NCI-H226 (cell line): ENCODE results near the gene PFN3.

Experiments used
- DNase-seq: peaks from one replicate; pipeline ENCODE4 v3.0.0-alpha.2; 2015

PFN3 gene

DNA sequence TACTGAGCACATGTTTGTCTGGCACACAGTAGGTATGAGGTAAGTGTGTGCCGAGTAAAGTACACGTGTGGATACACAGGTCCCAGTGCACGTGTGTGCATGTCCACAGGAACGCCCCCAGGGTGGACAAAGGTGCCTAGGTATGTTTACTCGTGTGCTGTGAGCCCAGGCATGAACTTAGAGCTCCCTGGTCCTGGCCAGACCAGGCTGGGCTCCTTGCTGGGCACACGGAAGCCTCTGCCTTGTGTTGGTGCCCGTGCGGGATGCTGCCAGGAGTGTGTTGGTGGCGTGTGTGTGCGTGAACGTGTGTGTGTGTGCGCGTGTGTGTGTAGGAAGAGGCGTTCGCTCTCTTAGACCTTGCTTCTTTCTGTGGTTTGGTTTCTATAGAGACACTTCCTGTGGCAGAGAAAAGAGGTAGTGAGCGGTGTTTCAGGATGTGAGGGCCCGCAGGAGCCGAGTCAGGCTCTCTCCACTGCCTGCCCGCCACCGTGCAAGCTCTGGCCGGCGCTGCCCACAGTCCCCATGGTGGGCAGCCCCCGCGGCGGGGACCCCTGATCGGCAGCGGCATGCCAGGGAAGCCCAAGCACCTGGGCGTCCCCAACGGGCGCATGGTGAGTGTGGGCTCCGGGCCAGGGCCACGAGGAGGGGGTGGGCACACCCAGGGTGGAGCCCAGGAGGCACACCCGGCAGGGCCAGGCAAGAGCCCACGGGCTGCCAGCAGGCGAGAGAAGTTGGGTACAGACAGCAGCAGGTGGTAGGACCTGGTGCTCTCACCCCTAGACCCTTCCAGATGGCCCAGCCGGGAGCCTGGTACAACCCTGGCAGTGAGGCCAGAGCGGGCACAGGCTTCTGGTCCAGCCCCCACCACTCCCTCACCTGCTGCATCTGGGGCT, 42.8 kb downstream of the PFN3 start, which contains the start of gene RGS14:
RGS14 (plus strand) TSS at position 466 of the 893 bp plus-strand sequence; CDS start at position 567, 101 bp downstream.
- peak; percentile 68 for DNase-seq

DNA sequence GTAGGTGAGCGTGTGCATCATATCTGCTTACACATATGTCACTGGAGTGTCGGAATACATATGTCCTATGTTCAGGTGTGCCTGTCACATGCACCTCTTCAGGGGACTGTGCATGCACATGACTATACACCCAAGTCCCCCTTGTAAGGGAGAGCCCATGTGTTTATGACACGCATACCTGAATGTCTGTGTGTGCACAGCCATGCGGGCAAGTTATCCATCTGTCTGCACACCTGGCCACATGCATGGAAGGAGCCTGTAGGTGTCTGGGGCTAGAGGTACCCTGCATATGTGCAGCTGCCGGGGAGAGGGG, 43.4 kb downstream of the PFN3 start:
- no peak for DNase-seq

DNA sequence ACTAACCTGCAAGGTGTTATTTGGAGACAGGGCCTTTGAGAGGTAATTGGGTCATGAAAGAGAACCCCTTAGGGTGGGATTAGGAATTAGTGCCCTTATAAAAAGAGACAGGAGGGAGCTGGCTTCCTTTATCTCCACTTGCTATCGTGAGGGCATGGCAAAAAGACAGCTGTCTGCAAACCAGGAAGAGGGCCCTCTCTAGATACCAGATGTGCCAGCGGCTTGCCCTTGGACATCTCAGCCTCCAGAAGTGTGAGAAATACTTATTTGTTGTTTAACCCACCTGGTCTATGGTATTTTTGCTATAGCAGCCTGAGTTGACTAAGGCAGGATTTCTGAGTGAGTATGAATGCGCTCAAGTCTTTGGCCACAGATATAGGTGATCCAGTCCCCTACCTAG, 43.7 kb downstream of the PFN3 start:
- DNase-seq, result no peak

DNA sequence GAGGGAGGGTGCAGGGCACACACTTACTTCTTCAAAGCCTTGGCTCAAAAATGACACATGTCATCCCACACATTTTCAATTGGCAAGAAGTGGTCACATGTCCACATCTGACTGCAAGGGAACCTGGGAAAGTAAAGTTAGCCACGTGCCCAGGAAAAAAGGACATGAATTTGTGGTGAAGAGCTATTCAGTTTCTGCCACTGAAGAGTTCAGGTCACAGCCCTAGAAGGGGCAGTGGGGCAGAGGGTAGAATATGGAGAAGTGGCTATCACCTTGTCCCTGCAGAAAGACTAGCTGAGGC, 44.6 kb downstream of the PFN3 start:
- no peak for DNase-seq

DNA sequence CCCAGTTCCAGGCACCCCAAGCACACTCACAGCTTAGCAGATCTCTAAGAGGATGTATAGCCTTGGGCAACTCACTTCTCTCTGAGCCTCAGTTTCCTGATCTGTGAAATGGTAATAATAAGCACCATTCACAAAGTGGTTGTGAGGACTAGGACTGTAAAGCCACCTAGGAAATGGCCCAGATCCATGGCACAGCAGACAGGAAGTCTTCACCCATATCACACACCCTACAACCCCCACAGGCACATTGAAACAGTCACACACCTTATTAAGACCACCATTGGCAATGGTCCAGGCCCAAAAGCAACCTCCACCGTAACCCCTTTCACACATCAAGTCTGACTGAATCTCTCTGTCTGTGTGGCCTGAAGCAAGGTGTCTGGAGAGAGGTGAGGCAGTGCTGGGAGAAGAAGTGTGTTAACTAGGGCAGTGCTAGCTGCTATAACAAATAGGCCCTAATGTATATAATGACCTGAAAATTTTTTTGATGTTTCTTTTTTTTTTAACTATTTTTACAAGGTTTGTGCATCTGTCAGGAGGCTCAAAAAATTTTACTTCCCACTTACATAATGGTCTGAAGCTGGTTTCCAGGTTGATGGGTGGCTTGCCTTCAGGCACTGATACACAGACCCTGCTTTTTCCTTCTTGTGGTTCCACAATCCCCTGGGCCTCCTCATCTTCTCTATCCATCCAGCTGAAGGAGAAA, 45.1 kb downstream of the PFN3 start:
- DNase-seq, result no peak

DNA sequence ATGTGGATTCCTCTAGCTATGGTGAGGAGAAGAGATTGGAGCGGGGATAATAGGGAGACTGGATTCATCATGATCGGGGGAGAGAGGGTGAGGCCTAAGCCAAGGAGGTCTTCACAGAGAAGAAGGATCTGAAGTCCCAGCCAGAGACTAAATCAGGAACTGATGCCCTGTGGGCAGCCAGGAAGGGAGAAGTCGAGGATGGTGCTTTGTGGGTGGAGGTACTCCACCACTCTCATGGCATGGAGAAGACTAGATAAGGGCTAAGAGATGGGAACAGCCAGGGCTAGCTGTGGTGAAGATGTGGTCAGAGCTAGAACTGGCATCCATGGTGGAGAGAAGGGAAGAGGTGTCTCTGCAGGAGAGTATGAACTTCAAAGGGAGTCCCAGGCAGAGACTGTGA, 45.8 kb downstream of the PFN3 start:
- no peak for DNase-seq

DNA sequence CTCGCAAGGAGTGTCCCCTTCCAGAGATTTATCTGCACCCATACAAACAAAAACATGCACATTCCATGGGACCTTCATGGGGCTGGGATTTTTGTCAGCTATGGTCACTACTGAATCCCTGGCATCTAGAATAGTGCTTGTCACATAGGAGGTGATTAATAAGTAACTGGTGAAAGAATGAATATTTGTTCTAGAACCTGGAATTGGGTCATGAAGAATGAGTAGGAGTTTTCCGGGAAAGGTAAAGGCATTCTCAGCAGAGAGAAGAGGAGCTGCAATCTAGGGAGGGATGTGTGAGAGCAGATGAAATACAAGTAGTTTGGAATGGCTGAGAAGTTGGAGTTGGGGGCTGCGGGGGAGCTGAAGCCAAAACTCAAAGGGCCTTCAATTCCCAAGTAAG, 46.2 kb downstream of the PFN3 start:
- no peak for DNase-seq

DNA sequence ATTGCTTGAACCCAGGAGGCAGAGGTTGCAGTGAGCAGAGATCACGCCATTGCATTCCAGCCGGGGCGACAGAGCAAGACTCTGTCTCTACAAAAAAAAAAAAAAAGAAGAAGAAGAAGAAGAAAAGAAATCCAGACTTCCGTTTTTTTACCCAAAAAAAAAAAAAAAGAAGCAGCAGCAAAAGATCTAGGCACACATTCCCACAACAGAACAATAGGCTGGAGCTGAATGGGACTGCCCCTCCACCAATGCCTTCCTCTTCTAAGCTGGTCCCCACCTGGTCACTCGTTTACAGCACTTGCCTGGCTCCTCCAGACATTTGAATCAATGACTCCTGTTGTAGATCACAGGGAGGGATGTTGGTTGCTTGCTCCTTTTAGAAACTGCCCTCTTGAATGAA, 47.4 kb downstream of the PFN3 start:
- no peak for DNase-seq

DNA sequence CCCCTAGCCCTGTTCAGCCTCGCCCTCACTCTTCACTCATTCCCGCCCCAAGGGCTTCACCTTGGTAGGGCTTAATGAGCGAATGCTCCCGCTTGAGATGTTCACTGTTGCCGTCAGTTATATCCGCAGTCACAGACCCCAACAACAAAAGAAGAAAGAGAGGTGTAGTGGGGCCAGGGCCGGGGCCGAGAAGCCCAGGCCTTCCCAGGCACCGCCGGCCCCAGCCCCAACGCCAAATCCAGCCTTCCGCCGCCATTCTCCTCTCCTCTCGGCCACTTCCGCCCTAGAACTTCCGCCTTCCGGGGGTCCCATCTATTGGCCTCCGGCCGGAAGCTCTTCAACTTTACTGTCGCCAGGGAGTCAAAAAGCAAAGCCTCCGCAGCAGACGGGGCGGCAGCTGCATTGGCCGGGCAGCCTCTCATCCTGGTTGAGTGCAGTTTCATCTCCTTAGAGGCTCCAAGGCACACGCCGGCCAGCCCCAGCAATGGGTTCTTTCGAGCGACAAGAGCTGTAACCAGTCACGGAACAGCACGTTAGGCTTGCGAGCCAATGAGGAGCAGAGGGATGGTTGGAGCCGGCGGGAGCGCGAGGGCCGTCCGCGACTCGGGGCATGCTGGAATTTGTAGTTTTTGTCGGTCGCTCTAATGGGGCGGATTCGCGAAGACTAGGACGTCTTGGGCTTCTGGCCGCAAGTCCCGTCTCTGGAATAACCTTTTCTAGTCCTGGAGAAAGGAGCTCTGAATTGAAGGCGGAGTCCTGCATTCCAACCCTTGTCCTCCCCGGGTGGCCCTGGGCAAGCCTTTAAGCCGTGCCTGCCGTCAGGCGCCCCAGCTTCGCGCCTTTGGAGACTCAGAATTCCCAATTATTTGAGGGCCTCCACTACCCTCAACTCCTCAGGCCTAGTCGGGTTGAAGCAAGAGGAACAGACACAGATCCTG, 48.8 kb downstream of the PFN3 start, which contains the start of gene LMAN2:
LMAN2 (minus strand) TSS at position 277 of the 938 bp plus-strand sequence; CDS start at position 256, 21 bp downstream.
- peak; percentile 98 for DNase-seq

DNA sequence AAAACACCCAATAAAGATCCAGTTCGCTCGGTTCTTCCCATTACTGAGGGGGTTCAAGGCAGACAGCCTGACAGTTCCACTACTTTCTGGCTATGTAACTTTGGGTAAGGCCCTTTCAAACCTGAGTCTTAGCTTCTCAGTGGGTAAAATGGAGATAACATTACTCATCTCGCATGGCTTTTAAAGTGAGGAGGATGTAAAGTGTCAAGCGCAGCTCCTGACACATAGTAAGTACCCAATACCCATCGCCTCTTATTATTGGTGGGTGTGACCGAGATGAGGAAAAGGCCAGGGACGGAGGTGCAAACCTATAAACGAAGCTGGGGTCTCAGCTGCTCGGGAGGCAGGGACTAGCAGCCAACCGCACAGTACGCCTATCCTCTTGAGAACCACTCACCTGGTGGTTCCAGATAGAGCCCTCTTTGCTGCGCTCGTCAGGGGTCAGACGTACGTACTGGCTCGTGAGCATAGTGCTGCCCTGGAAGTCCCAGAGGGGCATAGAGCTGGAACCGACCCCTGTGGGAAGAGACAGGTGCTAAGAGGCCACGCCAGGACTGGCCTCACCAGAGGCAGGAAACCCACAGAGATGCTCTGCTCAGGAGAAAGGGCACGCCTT, 49.6 kb downstream of the PFN3 start:
- no peak for DNase-seq
